Measurements from ENCODE around the gene ZNF407.

DNA sequence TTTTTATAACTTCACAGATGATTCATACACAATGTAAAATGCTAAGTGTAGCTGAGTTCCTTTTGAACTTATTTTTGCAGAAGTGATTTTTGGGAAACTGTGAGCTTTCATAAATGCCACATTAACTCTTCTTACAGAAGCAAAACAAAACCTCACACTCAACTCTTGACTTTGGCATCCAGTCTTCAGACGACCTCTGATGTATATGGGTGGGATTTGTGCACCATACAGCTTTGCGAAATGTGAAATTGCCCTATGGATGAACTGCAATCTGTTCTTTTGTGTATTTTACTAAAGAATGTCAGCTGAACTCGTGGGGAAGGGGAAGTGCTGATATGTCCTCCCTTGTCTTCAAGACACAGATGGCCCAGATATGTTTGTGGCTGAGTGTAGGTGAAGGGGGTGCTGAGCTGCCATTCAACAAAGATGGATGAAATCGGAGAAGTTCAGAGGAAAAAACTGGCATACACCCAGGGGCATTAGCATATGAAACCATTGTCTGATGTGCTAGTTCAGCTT, 393.0 kb downstream of the ZNF407 start:
- TF ChIP-seq, protein P1, sequence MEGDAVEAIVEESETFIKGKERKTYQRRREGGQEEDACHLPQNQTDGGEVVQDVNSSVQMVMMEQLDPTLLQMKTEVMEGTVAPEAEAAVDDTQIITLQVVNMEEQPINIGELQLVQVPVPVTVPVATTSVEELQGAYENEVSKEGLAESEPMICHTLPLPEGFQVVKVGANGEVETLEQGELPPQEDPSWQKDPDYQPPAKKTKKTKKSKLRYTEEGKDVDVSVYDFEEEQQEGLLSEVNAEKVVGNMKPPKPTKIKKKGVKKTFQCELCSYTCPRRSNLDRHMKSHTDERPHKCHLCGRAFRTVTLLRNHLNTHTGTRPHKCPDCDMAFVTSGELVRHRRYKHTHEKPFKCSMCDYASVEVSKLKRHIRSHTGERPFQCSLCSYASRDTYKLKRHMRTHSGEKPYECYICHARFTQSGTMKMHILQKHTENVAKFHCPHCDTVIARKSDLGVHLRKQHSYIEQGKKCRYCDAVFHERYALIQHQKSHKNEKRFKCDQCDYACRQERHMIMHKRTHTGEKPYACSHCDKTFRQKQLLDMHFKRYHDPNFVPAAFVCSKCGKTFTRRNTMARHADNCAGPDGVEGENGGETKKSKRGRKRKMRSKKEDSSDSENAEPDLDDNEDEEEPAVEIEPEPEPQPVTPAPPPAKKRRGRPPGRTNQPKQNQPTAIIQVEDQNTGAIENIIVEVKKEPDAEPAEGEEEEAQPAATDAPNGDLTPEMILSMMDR (IDR thresholded peaks at IDR 0.05; ENCODE audit: low read depth, low read length, missing input control), result no peak
- no peak for TF ChIP-seq RAD21 (IDR thresholded peaks at IDR 0.05)
- TF ChIP-seq, protein P2, sequence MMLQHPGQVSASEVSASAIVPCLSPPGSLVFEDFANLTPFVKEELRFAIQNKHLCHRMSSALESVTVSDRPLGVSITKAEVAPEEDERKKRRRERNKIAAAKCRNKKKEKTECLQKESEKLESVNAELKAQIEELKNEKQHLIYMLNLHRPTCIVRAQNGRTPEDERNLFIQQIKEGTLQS (IDR thresholded peaks at IDR 0.05), result no peak
- TF ChIP-seq YY1 (IDR thresholded peaks at IDR 0.05), result no peak
- TF ChIP-seq, protein P3, sequence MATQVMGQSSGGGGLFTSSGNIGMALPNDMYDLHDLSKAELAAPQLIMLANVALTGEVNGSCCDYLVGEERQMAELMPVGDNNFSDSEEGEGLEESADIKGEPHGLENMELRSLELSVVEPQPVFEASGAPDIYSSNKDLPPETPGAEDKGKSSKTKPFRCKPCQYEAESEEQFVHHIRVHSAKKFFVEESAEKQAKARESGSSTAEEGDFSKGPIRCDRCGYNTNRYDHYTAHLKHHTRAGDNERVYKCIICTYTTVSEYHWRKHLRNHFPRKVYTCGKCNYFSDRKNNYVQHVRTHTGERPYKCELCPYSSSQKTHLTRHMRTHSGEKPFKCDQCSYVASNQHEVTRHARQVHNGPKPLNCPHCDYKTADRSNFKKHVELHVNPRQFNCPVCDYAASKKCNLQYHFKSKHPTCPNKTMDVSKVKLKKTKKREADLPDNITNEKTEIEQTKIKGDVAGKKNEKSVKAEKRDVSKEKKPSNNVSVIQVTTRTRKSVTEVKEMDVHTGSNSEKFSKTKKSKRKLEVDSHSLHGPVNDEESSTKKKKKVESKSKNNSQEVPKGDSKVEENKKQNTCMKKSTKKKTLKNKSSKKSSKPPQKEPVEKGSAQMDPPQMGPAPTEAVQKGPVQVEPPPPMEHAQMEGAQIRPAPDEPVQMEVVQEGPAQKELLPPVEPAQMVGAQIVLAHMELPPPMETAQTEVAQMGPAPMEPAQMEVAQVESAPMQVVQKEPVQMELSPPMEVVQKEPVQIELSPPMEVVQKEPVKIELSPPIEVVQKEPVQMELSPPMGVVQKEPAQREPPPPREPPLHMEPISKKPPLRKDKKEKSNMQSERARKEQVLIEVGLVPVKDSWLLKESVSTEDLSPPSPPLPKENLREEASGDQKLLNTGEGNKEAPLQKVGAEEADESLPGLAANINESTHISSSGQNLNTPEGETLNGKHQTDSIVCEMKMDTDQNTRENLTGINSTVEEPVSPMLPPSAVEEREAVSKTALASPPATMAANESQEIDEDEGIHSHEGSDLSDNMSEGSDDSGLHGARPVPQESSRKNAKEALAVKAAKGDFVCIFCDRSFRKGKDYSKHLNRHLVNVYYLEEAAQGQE (IDR thresholded peaks at IDR 0.05), result no peak
- no peak for TF ChIP-seq SP1 (IDR thresholded peaks at IDR 0.05)
- no peak for TF ChIP-seq RXRA (IDR thresholded peaks at IDR 0.05)
- no peak for TF ChIP-seq EGR1 (IDR thresholded peaks at IDR 0.05; ENCODE audit: low read depth in 2 of 2)
- no peak for TF ChIP-seq GABPA (IDR thresholded peaks at IDR 0.05 in 1 of 2, conservative IDR thresholded peaks at IDR 0.05 in 1 of 2)
- TF ChIP-seq, protein P4, sequence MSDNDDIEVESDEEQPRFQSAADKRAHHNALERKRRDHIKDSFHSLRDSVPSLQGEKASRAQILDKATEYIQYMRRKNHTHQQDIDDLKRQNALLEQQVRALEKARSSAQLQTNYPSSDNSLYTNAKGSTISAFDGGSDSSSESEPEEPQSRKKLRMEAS (IDR thresholded peaks at IDR 0.05), result no peak
- TF ChIP-seq FOXA1 (IDR thresholded peaks at IDR 0.05), result no peak
